GM21529 (cell line): ENCODE data around the gene RAD51.

Experiments
- ATAC-seq: cut with Tn5 transposase; IDR thresholded peaks from one replicate; pipeline ENCODE4 v1.9.1; 2021; ENCODE audit not compliant: unreplicated experiment

Gene RAD51

DNA sequence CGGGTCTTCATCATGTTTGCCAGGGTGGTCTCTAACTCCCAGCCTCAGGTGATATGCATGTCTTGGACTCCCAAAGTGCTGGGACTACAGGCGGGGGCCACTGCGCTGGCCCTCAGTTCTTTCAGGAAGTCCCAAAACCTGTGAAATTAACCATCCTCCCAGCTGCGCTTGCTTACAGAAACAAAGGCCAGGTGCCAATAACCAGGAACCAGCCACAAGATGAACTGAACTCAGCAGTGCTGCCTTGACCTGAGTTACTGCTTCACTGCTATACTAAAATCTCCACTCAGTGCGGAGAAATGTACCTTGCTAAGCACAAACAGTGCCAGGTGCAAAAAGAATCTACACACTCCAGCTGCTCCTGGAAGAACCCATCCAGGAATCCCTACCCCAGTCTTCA, 65.0 kb downstream of the RAD51 start:
- ATAC-seq = no peak

DNA sequence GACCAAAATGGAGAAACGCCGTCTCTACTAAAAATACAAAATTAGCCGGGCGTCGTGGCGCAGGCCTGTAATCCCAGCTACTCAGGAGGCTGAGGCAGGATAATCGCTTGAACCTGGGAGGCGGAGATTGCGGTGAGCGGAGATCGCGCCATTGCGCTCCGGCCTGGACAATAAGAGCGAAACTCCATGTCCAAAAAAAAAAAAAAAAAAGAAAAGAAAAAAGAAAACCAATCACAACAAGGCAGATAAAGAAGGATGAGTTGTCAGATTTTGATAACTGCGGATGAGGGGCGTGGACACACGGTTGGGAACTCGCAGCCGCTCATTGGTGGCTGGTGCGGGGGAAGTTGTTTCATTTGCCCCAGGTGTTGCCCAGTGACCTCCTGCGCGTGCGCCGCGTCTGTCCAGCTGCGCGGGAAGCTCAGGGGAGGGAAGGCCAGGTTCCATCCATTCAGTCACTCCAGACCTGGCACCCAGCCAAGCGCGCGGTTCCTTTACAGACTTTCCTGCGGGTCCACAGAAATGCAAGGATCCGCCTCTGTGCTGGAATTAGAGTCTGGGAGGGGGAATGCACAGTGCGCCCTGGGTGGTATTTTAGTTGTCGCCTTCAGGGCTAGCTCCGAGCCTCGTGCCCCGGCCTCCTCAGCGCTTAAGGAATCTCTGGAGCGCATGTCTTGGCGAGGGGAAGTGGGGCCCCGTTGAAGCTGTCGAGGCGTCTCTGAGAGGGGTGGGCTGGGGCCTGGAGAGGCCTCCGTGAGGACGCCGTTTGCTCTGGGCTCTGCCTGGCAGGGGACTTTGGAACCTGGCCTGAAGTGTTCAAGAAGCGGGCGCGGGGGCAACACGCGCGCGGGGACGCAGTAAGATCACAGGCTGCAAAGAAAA, 68.2 kb downstream of the RAD51 start:
- no peak for ATAC-seq

DNA sequence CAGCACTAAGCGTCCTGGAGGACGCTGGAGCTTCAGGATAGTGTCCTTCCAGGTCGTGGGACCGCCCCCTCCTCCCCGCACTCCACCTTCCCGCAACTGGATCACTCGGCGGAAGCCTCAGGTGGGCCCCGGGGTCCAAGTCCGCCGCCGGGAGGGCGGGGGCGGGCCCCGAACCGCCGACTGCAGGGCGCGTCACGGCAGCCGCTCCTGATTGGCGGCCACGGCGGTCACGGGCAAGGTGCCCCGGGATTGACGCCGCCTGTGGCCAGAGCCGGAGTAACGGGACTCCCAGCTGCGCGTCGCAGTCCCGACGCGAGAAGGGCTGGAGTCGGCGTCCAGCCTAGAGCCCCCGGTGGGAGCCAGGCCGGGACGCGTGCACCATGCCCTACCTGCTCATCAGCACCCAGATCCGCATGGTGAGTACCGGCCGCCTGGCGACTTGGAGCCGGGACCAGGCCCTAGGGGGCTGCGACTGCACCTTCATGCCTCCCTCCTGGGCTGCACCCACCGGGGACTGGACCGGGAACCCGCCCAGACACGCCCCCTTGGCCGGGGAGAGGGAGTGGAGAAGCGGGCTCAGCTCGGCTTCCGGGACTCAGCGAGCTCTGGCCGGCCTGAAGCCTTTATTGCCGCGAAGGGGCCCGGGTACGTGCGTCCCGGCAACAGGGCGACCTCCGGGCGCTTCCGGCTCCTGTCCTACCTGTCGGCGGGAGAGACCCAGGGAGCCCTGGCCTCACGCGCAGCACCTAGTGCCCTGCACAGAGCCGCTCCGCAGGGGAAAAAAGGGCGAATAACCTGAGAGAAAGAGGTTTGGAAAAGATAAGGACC, 69.0 kb downstream of the RAD51 start, which contains the start of gene GCHFR:
GCHFR (plus strand) TSS at position 268 of the 828 bp plus-strand sequence; CDS start at position 381, 113 bp downstream.
- ATAC-seq = peak; percentile 57

DNA sequence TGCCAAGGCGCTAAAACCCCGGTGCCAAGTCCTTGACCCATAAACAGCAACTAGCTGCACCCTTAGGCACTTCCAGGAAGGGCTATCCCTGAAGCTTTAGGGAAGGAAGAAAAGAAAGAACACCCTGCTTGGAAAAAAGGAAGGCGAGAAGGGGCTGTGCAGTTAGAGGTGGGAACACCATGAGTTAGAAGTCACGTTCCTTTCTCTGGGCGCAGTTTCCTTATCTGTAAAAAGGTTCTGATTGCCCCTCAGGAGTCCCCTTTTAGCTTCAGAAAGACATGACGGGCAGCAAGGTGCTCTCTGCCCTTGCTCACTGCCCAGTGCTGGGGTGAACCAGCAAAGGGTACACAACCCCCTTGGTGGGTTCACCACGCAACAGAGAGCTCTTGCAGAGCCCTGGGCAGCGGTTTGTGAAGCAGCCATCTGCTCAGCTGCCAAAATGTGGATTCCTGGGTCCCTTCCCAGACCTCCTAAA, 69.7 kb downstream of the RAD51 start:
- ATAC-seq = no peak

DNA sequence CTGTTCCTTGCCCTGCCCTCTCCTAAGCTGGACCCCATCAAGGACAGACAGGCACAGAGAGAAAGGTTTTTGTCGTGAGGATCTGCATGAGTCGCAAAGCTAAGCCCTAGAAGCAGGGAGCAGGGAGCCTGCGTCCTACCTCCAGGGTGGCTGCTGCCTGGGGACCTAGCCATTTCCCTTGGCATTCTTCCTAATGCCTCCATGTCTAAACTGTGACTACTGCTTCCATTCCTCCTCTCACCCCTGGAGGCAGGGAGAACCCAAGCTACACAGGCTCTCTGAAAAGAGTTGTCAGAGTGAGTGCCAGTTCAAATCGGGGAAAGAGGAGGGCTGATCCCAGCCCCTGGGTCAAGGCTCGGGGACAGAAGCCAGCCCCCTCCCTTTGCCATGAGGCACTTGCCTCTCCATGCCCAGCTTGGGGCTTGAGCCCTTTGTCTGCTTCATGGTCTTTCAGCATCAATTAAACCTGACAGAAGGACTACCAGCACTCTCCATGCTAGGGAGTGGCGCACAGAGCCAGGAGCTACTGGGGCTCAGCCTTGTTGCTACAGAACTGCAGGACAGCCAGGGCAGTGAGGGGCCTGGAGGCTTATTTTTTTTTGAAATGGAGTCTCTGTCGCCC, 71.3 kb downstream of the RAD51 start:
- no peak for ATAC-seq

DNA sequence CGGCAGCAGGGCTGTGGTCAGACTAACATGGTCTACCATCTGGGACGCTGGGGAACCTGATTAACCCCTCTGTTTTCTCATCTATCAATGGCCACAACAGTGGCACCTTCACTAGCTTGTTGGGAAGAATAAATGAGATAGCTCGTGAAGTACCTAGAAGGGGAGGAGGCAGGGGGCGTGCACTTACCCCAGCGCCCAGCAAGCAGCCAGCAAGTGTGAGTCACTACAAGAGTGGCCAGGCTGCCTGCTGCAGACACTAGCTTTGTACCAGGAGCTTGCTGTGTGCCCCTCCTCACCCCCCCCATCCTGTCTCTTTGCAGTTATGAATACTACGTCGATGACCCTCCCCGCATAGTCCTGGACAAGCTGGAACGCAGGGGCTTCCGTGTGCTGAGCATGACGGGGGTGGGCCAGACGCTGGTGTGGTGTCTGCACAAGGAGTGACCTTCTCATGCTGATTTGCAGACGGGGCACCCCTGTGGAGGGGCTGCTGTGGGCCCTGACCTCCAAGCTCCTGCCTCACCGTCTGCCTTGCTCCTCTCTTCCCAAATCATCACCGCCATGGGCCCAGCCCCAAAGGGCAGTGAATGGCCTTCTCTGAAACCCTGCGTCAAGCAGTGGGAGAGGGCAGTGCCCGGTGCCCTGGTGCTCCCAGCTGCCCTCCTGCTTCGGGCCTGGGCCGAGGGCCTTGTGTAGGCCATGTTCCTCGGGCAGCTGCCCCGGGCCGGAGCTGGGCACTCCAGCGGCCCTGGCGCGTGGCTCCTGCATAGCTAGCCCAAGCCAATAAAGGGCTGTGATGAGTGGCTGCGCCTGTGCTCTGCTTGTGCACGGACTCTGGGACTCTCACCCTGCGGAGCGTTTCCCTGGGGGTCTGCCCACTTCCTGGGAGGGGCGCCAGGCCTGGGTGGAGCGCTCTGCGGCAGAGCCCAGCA, 72.2 kb downstream of the RAD51 start:
- no peak for ATAC-seq

DNA sequence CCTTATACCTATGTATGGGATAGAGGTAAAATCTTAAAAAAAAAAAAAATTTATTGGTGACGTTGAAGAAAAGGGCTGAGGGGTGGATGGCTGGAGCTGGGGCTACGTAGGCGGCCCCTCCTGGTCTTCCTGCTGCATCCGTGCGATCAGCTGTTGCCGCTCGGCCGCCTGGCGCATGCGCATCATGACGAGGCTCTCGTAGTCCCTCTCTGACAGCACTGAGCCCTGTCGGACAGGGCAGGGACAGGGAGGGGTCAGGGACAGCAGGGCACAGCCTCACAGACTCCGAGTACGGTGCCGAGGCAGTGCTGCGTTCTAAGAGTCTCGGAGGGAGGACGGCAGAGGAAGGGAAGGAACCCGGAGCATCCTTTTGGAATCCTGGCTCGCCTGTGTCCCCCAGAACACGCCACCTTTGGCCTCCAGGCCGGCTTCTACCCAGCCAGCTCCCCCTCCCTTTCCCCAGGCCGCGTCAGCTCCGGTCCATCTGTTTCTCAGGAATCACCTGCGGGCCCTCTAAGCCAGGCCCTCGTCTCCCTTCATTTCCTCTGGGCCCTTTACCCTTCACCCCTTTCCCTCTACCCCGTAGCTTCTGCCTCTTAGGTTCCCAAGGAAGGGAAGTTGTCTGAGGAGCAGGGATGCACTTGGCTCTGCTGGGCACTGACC, 73.0 kb downstream of the RAD51 start:
- no peak for ATAC-seq

DNA sequence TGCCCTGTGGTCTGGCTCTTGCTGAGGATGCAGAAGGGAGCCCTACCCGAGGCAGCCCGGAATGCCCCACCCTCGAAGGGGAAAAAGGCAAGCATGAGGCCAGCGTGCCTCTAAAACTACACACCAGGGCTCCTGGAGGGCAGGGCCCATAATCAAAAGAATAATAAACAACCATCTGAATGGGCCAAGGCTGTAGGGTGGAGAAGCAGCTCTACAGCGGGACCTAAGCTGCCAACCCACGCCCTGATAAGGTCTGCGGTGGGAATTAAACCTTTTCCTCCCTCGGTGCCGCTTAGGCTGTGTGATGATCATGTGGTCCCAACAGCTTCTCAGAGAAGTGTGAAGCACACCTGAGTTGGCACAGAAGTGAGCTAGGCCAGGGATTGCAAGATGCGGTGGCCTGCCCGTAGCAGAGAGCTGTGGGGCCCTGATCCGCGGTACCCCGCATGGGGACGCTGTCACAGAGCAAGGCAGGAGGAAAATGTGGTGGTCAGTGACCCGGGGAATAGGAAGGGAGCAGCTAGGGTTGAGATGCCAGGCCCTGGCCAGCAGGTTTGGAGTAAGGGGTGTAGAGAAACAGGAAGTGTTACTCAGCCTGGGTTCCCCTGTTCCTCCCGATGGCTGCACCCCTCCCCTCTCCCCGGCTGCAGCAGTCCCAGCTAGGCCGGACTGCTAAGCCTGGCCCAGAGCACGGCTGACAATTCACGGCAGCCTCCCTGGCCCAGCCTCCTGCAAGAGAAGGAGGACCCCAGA, 73.7 kb downstream of the RAD51 start:
- ATAC-seq = no peak

DNA sequence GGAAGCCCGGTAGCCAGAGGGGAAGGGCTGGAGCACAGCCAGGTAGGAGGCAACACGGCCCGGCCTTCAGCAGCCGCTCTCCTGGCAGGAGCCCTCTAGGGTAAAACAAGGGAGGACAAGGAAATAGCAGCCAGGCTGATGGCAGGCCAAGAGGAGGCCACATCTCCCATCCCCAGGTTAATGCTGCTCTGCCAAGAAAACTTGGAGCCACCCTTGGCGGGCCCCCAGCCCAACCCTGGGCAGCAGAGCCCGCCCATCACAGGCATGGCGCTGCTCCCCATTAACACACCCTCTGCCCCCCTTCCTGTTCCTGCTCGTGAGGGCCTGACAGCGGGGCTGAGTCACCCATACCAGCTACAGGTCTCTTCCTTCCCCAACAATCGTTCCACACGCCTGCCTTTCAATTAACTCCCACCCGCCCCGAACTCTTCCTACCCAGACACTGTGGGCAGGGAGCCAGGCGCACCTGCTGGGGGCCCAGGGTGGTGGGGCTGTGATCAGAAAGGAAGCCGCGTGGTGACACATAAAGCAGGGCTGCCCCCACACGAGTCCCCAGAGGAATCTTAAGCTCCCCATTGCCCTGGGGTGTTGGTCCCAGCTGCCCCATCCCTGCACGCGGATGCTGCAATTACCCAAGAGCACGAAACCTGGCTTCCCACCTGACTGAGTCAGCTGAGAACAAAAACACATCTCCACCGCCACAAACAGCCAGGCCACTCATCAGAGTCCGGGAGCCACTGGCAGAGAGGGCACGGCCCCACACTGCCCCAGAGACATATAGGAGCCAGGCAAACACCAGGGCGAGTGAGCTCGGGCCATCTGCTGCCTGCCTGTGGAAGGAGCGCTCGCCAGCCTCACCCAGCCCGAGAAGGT, 74.5 kb downstream of the RAD51 start, which contains the start of gene C15orf62:
C15orf62 (plus strand) TSS at position 707 of the 873 bp plus-strand sequence. CDS start 516 bp downstream, outside the sequence.
- ATAC-seq = peak; percentile 53

DNA sequence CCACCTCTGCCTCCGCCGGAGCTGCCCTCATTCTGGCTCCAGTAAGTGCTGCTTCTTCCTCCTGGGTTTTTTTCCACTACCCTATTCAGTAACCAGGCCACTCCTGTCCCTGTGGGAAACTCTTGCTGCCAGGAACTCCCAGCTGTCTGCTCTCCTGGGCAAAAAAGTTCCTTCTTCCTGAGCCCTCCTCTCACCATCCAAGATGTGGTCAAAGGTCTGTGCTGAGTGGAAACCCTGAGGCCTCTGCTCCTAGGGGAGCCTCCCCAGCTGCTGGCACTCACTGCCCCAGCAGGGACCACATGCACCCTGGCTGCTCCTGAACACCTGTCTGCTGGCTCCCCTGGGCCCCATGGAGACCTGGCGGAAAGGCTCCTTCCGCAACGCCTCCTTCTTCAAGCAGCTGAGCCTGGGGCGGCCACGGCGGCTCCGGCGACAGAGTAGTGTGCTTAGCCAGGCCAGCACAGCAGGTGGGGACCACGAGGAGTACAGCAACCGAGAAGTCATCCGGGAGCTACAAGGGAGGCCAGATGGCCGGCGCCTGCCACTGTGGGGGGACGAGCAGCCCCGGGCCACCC, 75.3 kb downstream of the RAD51 start:
- ATAC-seq = no peak

DNA sequence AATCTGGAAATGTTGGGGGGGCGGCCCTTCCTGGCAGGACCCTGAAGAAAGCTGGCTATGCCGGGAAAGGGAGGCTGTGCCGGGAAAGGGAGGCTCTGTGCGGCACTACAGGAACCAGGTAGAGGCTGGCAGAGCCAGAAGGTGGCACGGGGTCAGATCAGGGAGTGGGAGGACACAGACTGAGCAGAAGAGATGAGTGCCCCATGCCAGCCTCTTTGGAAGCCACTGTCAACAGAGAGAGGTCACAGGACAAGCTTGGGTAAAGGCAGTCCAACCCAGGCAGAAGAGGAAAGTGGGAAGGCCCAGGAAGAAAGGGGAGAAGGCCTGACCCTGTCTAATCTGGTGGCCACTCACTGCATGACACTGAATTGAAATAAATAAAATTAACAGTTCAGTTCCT, 76.3 kb downstream of the RAD51 start:
- no peak for ATAC-seq

DNA sequence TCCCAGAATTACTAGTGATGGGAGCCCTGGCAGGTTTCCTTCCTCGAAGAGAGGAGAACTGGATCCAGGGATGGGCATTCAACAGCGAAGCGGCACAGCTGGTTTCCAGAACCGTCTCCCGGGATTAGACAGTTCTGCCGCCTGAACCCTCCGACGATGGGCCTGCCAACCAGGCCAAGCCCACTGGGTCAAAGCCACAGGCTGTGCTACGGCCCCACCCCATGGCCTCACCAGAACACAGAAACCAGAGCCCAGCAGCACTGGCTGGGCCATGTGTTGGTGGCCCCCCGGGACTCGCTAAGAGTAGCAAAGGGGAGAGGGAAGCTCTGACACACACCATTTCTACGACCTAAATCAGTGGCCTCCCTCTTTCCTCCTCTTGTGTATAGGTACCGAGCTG, 77.0 kb downstream of the RAD51 start:
- no peak for ATAC-seq

DNA sequence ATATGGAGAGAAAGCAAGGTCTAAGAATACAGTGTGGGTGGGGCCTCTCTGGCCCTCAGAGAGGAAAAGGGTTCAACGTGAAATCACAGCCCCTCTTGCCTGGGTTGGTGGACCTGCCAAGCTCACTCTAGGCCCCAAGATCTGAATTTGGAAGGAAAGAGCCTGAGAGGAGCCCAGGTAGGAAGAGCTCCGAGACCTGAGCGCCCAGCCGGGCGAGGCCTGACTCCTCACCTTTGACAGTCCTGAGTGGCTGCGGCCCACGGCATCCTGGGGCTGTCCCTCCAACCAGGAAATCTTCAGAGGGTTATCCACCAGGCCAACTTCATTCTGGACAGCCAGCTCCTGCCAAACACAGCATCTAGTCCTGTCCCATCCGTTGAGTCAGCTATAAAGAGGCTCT, 78.5 kb downstream of the RAD51 start:
- no peak for ATAC-seq

DNA sequence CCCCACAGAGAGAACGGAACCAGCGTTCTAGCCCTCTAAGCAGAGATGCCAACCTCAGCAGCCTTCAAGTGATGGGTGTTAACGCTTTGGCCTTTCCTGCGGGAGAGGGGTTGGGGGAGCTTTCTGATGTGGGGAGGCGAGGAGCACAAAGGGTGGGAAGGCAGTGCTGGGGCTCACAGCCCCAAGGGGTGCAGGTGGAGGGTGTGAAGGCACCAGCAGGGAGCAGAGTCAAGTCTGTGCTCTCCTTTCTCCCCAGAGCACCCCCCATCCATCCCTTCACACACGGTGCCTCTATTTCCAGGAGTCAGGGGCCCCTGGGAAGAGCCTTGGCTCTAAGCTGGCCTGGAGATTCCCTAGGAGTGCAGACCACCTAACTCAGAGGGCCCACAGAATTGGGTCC, 78.9 kb downstream of the RAD51 start:
- no peak for ATAC-seq

DNA sequence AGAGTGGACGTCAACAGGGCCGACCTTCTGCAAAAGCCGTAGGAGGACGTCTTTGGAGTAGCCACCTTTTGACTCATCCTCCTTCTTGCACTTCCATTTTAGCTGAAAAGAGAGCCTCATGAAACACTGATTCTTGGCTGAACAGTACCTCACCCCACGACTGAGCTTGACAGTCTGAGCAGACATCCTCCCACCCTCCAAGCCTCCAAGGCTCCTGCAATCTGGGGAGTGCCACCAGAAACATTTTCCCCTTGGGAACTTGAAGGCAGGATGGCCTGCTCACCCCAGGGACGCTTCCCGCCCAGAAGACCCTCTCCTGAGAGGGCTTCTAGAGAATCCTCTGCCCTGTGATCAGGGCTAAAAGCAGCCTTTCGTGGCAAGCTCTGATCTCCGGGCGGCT, 80.0 kb downstream of the RAD51 start:
- no peak for ATAC-seq

DNA sequence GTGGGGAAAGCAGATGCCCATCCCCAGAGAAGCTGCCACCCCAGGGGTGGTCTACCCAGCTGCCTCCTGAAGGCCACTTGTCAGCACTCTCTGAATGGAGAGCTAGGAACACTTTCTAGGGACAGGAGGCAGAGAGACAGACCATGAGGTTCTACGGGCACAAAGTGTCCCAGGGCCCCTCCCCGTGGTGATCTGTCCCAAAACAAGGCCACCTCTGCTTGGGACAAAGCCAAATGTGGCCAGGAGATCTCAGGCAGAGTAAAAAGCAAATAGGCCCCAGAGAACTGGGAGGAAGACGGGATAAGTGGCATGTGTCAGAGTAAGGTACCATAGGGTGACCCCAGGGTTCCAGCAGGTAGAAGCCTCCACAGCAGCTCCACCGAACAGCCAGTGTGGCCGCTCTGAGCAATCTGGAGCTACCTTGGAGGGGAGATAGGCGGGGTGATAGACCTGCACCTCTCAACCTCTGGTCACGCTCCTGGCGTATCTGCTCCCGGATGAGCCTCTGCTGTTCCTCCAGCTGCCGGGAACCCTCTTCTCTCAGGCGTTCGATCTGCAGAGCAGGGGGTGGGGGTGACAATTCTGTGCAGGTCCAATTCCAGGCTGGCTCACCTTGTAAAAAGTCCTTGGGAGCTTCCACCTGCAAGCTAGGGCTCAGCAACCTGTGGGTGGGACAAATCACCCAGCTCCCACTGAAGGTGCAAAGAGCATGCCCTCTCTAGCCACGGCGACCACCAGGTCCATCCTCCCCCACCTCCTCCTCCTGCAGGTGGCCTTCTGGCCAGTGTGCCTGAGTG, 81.0 kb downstream of the RAD51 start:
- no peak for ATAC-seq
